UCSD-AML1 (cell line): ENCODE results near the gene SPARC.

ENCODE experiments used
- DNase-seq: peaks from one replicate; lab custom pipeline; 2025; ENCODE audit not compliant: unreplicated experiment; lab: John Stamatoyannopoulos, UW

The SPARC gene

DNA sequence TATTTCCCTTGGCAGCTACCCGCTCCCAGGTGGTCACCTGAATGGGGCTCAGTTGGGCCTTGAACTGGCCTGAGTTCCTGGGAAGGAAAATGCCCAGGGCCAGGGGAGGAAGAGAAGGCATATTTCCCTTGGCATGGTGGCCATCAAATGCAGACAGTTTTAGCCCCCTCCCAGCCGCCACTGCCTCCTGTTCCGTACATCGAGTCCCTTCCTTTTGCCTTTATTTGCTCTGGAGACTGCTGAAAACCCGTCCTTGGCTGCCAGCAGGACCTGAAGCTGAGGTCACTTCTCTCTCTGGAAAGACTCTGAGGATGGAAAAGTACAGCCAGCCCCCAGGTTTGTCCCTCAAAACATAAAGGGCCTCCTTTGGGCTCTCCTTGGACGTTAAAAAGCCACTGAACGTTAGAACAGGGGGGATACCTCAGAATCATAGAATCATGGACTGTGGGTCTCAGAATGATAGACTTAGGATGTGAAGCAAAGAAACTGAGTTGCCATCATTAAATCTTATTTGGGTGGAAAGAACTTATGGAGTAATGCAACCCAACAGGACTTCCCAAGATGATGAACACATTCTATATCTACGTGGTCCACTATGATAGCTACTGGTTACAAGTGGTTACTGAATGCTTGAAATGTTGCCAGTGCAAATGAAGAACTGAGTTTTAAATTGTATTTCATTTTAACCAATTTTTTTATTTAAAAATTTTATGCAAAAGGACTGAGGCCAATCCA lies 7.1 kb downstream of the SPARC start:
- no peak for DNase-seq

DNA sequence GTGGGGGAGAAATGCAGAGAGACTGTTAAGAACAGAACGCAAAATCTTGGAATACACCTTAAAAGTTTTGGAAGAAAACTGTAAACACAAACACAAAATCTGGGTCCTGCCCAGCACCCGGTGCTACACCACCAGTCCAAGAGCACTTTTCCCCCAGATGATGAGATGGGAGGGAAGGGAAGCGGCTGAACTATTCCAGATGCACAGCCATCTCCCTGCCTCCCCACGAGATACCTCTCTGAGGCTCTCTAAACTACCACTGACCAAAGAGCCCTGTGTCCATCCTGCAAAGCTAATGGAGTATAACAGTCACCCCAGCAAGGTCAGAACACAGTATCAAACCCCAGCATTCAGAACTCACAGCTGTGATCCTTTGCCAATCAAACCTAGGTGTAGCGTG lies 8.0 kb downstream of the SPARC start:
- DNase-seq = no peak

DNA sequence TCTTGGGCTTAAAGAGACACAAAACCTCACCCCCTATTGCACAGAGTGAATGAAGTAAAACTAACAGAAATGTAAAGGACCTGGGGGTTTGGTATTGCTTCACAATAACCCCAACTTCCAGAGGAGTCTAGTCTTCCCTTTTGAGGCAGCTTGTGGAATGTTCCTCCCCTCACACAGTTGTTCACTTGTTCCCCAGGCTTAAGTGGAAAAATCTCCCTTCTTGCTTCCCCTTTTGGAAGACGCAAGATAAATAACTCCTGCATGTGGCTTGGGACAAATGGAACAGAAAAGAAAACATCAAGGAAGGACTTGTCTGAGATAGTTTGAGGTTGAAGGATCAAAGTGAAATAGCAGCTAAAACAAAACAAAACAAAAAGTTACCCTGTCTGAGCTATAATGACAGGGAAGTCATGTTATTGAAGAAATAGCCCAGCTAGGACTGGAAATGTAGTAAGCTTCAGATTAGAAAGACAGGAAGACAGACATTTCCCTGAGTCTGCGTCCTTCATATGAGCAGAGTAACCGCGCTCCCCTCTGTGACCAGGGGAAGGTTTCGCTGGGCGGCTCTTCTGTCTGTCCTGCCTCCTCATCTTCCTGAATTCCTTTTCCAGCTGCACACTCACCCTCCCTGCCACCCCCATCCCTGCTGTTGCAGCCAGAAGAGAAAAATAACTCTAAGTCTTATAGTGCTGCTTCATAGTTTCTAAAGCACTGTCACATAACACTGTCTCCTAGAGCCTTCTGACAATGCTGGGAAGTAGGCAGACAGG lies 8.8 kb downstream of the SPARC start:
- DNase-seq = peak; percentile 56

DNA sequence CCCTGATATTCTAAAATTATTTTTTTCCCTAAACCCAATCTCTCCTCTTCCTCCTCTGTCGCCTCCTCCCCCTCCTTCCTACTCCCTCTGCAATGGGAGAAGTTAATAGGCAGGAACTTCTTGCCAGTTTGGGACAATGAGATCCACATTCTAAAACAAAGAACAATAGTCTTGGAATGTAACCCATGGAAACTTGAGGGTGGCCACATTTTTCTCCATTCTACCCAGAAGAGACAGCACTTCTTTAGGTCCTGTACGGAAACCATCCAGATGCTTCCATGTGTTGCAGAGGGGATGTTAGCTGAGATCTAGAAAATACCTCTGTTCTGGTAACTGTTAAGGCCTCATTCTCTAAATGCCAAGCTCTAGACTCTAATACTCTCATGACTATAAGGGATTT lies 10.0 kb downstream of the SPARC start:
- no peak for DNase-seq

DNA sequence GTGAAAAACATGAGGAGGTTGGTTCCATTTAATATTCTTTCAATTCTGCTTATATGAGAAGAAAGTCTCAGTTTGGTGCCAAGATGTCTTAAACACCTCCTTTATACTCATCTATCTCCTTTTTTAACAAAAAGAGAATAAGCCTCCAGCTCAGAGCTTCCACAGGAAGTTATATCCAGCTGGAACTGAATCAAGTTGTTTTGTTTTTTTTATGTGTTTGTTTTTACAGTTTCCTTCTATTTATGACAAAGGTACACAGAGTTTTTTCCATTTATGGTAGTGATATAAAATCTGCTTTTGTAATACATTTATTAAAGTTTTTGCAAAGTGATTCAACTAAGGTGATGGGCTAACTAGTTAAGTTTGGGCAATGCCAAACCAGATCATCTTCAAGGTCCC lies 10.4 kb downstream of the SPARC start:
- DNase-seq = no peak

DNA sequence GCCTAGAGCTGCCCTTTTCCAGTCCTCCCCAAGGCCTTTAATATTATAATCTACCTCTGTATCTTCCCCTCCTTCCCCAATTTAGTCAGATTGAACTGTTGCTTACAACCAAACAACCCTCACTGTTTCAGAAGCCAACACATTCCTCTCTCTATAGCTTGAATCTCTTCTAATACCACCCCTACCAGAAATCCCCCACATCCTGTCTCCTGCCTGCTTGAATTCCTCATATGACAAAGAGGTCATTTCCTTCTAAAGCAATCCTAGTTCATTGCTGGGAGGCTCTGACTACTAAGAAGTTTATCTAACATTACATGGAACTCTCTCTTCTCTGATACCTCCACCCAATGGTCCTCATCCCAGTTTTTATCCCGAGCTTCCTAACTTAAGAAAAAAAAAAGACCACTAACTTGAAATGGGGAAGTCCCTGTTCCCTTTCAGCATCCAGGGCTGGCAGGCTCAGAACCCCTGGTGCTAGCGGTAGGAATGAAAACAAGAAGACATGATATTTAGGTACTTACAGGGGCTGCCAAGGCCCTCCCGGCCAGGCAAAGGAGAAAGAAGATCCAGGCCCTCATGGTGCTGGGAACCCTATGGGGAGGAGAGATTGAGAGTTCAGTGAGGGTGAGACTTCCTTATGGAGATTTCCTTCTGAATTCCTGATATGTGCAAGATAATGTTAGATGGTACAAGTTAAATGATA lies 11.0 kb downstream of the SPARC start:
- DNase-seq = no peak

DNA sequence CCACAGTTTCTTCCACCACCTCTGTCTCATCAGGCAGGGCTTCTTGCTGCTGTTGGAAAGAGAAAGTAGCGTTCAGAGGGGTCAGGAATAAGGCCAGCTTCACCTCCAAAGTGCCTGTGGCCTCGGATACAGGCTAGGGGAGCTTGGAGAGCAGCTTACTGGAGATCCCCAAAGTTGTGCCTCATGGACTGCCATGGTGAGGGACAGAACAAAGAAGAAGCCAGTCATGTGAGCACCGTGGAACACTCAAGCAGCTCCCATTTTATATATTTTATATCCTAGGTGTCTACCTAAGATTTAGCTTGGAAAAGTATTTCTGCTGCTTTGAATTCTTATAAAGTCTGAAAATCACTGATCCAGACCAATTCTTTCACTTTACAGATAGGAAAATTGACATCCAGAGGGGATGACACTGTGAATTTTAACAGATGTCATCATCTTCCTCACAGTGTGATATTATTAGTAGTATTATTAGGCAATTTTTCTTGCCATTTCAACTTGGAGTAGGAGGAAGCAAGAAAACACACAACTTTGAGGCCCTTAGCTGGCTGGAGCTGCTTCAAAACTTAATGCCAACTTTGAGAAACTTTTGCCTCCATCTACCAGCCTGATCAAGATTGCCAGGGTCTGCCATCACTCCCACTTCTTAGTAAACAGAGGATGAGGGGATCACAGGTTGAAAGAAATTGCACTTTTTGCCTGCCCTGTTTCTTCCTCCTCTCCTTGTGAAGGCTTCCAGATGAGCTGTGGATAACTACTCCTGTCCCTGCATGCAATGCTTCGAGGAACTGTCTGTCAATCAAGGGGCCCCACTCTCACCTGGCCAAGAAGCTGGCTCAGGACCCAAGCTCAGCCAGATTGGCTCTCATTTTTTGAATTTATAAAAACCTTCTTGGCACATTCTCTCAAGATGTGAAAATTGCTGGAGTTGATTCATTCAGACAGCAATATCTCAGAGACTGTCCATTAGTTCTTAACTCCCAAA lies 11.8 kb downstream of the SPARC start:
- DNase-seq = no peak

DNA sequence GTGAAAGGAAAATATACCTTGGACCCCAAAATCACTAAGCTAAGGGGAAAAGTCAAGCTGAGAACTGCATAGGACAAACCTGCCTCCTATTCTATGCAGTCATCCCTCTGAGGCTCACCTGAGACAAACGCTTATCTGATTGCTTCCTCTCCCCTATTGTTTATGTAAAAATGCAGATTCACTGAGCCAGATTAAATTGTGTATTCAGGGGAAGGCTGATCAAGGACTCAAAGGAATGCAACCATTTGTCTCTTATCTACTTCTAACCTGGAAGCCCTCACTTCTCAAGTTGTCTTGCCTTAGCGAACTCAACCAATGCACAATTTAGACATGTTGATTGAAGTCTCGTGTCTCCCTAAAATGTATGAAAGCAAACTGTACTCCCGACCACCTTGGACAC lies 13.3 kb downstream of the SPARC start:
- DNase-seq = no peak

DNA sequence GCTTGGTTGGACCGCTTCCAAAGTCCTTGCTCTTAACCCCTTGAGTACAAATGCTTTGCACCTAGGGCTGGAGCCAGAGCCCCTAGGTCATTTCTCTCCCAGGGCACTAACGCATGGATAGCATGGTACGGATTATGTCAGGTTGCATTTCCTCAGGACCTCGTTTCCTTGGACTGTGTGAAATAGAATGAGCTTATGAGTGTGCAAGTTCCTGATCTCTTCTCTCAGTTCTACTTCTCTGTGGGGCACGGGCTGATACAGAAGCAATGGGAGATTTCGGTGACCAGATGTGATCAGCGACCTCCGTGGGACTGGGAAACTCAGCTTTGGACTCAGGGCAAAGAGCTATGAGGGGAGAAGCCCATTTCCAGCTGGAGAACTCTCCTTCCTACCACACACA lies 14.2 kb downstream of the SPARC start:
- no peak for DNase-seq

DNA sequence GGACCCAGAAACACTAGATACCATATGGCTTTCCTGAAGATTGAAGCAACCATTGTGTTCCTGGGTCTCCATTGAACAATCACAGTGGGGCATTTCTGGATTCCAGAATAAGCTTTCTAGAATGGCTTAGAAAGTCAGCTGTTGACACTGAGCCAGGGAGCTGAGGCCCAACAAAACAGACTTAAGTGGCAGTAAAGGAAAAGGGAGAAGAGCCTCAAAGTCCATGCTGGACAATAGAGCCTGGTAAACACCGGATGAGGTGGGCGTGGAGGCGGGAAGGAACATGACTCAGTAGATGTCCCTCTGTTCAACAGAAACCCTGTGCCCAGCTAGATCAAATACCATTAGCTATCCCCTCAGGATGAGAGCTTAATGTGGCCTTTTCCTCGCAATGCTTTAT lies 14.8 kb downstream of the SPARC start:
- DNase-seq = no peak

DNA sequence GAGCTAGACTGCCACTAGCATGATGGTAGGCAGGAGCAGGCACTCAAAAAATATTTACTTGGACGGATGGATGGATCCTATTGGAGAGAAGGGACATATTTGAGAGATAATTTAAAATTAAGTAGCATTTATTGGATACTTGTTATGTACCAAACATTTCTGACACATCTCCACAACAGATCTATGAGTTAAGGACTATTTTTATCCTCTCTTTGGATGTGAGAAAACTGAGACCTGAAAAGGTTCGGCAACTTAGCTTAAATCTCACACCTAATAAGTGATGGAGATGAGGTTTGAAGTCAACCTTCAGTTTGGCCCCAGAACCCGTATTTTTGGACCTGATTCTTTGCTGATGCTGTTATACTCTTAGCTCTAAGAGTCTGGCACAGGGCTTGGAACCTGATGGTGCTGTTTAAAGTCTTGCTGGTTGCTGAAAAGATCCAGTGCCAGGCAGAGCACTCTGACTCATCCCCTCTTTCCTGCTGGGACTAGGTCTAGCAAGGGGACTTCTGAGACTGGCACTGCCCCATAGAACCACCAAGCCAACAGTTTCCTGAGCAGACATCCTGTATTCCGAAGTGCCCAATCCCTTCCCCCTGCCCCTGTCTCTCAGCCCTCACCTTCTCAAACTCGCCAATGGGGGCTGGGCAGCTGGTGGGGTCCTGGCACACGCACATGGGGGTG lies 15.6 kb downstream of the SPARC start:
- DNase-seq = peak; percentile 48

DNA sequence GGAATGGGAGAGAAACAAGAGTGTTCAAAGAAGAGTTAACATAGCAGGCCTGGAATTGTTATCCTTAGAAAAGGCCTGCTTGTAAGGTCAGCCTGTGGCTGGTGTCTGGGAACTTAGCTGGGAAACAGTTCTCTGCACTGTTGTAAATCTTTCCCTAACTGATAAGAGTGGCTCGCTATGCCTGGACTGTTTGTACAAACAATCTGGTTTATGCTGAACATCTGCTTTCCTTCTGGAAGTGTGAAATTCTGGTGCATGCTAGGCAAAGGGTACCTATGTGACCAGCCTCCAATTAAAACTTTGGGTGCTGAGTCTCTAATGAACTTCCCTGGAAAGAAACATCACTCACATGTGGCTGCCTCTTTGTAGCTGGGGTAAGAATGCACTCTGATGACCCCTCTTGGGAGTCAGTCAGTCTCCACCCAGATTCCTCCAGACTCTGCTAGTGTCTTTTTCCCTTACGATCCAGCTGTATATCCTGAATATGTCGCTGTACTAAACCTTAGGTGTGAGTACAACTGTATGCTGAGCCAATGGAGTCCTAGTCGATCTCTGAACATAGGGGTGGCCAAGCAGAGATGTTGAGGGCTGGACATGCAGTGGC lies 16.5 kb downstream of the SPARC start:
- DNase-seq = no peak

DNA sequence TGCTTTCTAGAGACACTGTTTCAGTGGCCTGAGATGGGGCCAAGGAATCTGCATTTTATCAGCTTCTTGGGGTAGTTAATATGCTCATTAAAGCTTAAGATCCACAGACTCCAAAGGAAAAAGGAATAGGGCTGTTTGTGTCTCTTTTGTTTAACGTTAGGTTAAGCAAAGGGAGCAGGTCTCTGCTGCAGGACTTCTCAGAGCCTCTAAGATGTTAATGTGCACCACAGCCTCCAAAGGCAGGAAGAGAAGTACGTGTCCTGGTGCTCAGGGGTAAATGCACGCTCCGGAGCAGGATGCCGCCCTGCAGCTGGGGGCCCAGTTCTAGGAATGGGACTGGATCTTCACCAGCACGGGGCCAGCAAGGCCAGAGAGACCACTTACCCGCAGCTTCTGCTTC lies 19.6 kb downstream of the SPARC start:
- no peak for DNase-seq

DNA sequence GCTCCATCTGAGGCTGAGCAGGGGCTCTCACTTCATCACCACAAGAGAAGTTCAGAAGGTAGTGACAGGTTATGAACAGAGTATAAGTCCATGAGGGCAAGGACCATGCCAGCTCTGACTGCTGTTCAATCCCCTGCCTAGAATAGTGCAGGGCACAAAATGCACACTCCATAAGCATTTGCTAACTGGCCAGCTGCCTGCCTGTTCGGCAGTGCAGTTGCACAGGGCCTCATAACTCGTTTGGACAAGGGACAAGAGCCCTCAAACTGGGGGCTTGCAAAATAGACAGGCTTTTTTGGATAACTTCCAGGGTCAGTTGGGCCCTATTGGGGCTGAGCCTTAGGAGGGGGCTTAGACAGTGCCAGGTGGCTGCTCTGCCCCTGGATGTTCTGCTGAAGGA lies 21.1 kb downstream of the SPARC start:
- no peak for DNase-seq

DNA sequence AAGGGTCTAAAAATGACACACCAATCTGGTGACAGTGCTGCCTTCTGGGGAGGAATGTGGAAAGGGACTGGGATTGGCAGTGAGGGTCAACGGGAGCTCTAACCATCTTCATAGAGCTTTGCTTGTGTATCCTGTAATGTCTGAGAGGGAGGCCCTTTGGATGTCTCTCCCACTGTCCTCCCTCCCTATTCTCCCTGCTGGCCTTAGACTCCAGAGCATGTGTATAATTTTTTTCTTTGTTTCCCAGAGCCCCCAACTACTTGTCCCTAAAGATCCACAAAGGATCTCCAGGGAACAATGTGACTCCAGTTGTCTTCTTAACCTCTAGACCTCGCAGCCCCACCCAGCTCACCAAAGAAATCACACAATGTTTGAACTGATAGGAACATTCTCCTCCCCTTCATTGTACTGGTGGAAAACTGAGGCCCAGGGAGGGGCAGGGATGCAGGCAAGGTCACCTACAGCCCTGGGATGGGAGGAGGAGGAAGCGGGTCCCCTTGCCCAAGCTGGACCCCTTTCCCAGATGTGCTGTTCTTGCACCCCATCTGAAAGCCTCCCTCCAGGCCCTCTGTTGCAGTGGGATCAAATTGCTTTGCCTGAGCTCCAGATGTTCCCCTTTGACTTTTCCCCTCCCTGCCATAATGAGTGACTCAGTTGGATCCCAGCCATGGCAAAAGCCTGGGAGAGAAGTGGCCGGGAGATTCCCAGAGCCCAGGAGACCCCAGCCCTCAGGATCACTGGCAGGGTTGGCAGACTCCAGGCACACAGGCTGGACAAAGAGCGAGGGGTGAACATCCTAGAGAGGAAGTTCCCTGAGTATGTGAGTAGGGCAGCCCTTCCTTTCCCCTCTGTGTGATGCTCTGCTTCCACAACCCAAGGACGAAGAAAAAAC lies 21.8 kb downstream of the SPARC start:
- DNase-seq = no peak

DNA sequence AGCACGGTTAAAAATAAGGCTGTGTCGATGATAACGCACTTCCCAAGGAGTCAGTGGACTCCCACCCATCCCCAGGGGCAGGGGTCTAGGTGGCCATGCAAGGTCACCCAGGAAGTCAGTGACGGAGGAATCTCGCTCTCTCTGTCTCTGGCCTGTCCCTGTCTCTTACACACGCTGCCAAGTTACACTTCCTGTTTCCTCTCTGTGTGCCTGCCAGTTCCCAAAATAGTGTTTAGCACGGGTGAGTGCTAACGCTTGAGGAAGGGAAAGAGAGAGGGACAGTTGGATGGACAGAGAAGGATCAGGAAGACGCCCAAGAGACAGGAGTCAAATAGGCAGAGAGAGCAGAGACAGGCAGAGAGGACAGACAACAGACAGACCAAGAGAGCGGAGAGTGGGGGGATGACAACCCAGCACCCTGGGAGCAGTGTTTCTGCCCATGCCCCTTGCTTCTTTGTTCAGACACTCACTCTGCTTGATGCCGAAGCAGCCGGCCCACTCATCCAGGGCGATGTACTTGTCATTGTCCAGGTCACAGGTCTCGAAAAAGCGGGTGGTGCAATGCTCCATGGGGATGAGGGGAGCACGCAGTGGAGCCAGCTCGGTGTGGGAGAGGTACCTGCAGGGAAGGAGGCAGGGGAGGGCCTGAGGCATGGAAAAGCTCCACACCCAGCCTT lies 23.0 kb downstream of the SPARC start:
- DNase-seq = peak; percentile 36

DNA sequence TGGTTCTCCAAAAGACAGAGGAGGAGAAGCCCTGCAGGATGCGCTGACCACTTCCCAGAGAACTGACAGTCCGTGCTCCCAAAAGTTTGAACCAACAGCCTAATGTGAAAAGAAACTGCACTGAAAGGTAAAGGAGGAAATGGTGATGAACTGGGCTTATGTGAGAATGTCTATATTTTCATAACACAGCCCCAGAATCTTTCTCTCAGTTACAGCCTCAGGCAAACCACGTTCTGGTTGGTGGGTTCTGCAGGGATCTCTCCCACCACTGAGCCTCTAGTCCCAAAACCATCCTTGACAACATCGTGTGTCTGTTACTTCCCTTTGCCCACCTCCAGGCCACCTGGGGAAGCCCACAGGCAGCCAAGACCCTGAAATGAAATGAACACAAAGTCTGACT lies 23.9 kb downstream of the SPARC start:
- no peak for DNase-seq

DNA sequence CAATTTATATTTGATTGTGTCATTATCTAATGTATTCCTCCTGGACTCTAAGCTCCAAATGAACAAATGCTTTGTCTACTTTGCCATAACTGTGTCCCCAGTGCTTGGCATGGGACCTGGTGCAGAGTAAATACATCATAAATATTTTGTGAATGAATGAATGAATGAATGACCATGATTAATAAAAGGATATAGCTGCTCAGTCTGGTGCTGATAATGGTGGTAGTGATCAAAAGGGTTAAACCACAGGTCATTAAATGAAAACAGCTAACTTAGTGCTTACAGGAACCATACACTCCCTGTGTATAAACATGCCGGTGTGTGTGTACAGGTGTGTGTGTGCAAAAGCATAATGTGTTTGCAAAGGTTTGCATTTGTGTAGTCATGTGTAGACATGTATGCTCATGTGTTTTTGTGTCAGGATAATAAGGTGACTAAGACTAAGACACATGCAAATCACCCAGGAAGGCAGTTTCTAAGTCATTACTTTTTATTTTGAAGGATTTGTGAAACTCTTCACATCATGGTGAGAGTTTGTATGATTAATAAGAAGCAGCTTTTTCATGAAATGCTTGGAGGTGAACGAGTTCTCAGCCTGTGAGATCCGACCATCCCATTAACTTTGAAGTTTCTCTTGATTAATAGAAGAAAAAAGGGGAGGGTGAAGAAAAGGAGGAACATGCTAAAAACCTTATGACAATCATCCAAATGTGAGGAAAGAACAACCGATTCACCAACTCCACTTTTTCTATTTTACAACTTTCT lies 24.6 kb downstream of the SPARC start:
- DNase-seq = no peak
